Fibroblast of peridontal ligament (primary cell): ENCODE data around the gene RAPGEF4.

ENCODE experiments used
- DNase-seq: peaks from one replicate; pipeline ENCODE4 v3.0.0-alpha.2; 2010; ENCODE audit errors: extremely low read depth

The RAPGEF4 gene

GRCh38 chr2:172904236-172904635 is 168.6 kb downstream of the RAPGEF4 start:
- DNase-seq, result no peak

DNA sequence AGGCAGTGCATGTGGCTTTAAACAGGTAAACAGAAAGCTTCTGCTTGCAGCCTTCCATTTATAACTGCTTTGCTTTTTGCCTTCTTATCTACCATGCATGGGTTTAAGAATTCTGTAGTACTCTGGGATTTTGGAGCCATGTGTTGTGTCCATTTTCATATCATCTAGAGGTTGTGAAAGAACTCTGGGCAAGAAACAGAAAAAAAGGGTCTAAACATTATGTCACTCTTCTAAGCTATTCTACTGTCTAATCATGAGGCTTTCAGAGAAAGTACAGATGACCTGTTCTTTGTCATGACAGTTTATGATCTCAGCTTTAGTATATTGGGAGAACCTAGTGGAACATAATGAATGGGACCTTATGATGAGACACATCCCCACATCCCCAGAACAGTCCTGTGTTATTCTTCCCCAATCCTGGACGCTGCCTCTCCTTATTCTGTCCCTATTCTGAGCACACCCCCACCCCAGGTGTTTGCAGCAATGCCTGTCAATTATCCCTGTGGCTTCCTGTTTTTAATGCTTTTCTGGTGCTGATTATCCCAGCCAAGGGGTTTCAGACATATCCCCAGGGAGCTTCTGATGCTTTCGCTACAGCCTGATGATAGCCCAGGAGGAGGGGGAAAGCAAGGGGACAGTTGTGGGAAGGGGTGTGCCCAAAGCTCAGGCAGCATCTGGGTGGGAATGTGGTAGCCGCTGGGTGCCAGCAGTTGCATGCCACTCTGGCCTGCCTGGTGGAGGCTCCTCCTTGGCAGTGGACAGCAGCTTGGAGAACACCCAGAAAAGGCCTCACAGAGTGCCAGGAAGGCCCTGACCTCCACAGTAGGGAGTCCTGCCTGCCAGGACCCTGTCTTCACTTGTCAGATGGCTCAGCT is 170.5 kb downstream of the RAPGEF4 start:
- DNase-seq, result no peak

- DNase-seq, result no peak
Observed at GRCh38 chr2:172908275-172908674, 172.6 kb downstream of the RAPGEF4 start.

GRCh38 chr2:172909454-172909853 is 173.8 kb downstream of the RAPGEF4 start:
- DNase-seq, result no peak

GRCh38 chr2:172912266-172912665 is 176.6 kb downstream of the RAPGEF4 start:
- no peak for DNase-seq

DNA sequence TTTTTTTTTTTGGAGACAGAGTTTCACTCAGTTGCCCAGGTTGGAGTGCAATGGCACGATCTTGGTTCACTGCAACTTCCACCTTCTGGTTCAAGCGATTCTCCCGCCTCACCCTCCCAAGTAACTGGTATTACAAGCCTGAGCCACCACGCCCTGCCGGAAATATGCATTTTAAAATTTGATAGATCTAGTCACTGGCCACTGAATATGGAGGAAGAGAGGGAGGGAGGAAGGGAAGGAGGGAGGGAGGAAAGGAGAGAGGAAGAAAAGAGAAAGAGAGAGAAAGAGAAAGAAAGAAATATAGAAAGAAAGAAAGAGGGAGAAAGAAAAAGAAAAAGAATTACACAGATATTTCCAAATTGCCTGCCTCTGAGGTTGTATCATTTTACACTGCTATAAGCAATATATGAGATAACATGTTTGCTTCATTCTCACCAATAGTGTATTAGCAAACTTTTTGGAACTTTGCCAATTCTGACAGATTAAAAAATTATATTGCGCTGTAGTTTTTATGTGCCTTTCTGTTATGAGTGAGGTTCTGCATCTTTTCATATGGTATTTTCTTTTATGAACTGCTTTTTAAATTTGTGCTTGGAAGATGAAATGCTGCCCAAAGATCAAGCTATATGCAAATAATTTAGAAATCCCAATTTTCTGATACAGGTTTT is 178.8 kb downstream of the RAPGEF4 start:
- no peak for DNase-seq

GRCh38 chr2:172917716-172918115 is 182.1 kb downstream of the RAPGEF4 start:
- DNase-seq, result no peak

DNA sequence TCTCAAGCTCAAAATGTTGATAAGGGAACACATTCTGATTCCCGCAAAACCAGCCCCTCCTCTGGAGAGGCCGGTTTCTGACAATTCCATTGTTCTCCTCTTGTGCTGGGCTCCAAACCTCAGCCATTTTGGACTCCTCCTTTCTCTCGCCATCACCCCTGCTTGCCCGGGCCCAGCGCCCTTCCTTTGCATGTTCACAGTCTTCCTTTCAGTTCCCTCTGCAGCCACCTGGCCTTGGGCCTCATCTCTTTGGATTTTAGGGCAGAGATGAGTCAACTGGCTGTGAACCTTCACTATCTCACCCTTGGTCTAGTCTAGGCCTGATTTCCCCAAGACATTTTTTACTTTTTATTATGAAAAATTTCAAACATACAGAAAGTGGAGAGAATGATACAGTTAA is 184.1 kb downstream of the RAPGEF4 start:
- no peak for DNase-seq

DNA sequence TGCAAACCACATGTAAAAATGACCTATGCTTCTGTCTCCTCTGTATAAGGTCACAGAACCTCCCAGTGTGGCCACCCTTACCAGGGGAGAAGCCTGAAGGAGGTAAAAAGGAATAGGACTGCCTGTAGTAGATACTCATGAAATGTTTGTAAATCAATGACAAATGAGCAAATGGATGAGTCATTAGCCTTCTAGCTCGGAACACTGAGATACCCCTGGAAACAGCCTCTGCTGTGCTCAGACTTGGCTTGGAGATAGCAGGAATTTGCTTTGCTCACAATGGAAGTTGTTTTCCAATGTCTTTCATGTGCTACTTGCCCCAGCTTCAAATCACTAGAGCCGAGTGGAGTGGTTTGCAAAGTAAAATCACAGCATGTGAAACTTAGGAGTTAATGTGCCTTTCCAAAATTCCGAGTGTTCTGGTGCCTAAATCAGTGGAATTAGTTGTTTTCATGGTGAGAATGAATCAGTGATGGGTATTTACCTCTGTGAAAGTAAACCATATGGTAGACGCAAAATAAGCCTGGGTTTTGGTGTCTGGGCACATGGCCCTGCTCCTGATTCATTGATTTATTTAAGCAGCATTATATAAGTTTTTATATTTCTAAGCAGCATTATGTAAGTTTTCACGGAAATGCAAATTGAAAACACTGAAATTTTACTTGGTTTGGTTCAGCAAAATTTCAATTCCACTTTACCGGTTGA is 186.0 kb downstream of the RAPGEF4 start:
- peak; percentile 51 for DNase-seq

DNA sequence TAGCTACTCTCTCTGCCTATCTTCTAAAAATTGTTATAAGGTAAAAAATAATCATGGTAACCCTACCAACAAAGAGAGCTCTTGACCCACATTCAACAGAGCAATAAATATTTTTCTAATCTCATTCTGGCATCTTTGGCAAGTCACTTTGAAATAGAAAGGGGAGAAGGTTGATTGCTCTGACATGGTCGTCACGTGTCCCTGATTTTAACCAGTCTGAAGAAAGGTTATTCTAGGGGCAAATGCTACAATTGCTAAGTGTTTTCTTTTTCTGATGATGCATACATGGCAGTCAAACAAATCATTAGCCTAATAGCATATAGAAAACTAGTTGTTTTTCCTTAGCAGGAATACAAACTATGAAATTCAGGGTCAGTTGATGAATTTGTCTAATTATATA is 186.7 kb downstream of the RAPGEF4 start:
- no peak for DNase-seq

DNA sequence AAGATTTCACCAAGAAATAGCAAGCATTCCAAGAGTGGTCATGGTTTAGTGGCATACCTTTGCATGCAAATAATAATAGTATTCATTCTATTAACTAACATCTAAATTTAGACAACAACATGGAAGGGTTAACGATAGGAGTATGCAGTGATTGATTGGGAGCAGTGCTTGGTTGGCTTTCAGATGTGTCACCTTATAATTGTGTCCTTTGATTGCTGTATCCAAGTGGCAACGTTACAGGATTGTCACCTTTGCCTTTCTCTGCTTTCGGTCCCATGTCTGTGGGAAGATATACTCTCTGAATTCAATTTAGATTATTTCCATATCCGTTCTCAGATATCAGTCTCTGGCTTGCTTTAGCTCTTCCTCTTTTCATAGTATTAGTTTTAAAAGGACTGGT is 187.2 kb downstream of the RAPGEF4 start:
- no peak for DNase-seq

DNA sequence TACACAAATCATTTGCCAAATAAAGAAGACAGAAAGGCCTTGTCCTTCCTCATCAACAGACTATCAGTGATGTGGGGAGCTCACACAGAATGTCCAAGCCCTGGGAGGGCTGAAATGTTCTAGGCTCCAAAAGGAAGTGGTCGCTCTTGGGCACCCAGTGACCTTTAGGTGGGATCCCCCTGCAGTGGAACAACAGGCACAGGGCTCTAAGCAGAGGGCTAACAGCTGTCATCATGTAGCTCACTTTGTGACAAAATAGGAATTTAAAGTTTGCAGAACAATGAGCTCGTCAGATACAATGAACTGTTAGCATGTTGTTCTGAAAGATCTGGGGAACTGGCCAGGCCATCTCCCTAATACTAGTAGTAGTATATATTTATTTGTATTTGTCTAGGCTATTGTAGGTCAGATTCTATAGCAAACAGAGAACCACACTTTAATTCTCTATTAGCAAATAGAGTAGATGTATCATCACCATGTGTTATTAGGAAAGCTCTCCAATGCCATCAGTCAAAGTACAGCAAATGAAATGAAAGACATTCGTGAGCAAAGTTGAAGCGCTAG is 188.5 kb downstream of the RAPGEF4 start:
- no peak for DNase-seq

GRCh38 chr2:172925600-172925999 is 190.0 kb downstream of the RAPGEF4 start:
- no peak for DNase-seq

GRCh38 chr2:172926785-172927640 is 191.4 kb downstream of the RAPGEF4 start:
- peak; percentile 15 for DNase-seq

GRCh38 chr2:172927641-172928357 is 192.2 kb downstream of the RAPGEF4 start:
- DNase-seq, result peak; percentile 72

GRCh38 chr2:172928756-172929155 is 193.1 kb downstream of the RAPGEF4 start:
- DNase-seq, result peak; percentile 67

- DNase-seq, result peak; percentile 16
Observed at GRCh38 chr2:172929644-172930043, 194.0 kb downstream of the RAPGEF4 start.

- DNase-seq, result no peak
Observed at GRCh38 chr2:172930871-172931255, 195.2 kb downstream of the RAPGEF4 start.

DNA sequence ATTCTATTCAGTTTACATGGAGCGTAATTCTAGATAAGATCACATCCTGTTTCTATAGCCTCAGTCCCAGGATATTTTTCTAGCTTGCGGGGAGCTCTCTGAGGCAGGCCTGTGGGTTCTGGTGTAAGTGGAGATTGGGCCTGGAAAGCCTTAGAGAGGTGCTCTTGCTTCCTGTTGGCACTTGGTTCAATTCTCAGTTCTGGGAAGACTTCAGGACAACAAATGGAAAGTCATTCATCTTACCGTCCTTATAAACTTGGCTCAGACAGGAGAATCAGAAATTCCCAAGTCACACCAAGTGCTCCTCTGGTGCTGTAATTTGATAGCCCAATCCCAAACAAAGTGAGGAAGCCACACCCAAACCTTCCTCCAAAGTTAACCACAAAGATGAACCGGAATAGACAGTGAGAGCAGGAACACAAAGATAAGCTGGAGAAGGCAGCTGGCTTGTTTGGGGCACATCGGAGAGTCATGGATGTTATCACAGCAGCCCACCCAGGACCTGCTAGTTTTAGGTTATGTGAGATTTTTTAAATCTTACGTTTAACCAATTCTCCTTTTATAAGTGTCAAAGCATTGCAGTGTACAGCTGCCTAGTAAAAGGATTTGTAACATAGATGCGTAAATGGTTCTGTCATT is 195.7 kb downstream of the RAPGEF4 start:
- peak; percentile 46 for DNase-seq

- DNase-seq, result peak; percentile 87
Observed at GRCh38 chr2:172931918-172932520, 196.4 kb downstream of the RAPGEF4 start.
